IPS DF 4.7 (cell line): ENCODE data around the gene ACACB.
A peak's percentile ranks its signal among the peaks of the same experiment; 100 is the strongest.

ENCODE experiments used
- DNase-seq: peaks from one replicate; pipeline ENCODE4 v3.0.0-alpha.2; 2013; ENCODE audit warnings: low spot score; ENCODE audit errors: extremely low read depth

The ACACB gene

DNA sequence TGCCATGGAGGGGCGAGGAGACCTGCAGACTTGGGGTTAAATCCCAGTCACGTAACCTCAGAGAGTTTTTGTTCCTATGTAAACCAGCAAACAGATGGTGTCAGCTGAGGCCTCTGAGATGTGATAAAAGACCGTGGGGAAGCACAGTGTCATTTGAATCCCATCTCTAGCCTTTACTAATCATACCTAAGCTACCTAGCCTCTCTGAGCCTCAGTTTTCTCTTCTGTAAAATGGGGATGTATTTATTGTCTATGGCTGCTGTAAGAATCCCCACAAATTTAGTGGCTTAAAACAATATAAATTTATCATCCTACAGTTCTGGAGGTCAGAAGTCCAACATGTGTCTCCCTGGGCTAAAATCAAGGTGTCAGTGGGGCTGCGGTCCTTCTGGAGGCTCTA lies 158.8 kb downstream of the ACACB start:
- no peak for DNase-seq

DNA sequence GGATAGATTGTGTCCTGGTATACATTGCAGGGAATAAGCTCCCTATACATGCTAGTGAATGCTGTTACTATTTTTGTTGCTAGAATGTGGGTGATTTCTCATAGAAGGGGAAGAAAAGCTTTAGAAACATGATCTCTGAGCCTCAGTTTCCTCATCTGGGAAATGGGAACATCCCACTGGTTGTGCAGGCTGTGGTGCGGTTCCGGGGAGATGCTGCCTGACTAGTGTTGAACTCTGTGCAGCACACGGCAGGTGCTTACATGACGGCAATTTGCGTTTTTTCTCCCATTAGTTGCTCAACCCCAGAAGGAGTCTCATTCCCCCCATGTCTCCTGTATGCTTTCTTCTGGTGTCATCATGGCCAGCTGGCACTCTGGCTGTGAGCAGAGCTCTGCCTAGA lies 159.8 kb downstream of the ACACB start:
- DNase-seq, result no peak

DNA sequence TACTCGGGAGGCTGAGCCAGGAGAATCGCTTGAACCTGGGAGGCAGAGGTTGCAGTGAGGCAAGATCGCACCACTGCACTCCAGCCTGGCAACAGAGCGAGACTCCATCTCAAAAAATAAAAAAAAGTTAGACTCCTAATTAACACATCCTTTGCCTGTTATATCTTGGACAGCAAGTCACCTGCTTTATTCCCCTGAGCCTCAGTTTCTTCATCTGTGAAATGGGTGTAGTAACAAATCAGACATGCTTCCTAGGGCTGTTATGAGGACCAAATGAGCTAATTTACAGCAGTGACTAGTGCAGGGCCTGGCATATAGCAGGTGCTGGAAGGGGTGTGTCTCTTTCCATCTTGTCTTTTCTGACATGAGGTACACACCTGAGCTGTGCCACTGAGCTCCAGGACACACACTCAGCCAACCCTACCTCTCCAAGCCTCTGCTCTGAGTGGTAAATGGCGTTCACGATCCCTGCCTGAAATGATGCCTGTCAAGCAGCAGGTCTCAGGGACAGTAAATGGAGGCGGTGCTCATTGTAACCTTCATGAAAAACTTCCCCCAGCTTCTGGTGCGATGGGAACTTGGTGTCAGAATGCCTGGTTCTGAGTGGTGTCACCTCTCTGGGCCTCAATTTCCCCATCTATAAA lies 161.0 kb downstream of the ACACB start:
- DNase-seq, result no peak

DNA sequence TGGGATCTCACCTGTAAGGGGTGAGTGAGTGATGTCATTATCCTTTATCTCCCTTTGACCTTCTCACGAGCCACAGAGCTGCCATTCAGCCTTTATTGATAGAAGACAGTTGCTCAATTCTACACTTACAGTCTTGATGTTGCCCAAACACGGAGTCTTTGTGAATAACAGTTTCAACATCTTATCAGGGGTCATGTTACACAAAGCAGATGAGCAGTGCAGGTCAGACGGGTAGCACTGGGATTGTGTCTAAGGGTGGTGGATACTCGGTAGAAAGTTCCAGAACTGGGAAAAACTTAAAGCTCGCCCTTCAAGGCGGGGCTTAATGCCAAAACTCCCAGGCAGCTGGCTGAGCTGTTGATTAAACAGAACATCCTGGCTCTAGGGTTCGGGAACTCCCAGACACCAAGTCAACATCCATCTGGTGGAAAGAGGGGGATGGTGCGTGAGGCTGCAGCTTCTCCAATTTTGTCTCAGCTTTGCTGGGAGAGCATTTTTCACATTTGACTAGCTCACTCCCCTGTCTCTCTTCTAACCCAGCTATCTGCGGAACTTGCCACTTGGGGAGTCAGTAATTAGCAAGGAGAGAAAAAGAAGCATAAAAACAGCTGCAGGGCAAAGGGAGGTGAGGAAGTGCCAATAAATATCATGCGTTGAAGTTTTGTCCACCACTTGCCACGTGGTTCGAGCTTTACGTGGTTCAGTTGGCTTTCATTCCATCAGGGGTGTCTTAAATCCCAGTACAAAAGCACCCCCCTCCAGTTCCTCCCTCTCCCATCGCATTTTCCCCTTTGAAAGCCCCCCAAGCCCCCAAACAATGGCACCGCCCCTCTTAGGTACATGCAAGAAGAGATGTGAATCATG lies 161.7 kb downstream of the ACACB start:
- no peak for DNase-seq

DNA sequence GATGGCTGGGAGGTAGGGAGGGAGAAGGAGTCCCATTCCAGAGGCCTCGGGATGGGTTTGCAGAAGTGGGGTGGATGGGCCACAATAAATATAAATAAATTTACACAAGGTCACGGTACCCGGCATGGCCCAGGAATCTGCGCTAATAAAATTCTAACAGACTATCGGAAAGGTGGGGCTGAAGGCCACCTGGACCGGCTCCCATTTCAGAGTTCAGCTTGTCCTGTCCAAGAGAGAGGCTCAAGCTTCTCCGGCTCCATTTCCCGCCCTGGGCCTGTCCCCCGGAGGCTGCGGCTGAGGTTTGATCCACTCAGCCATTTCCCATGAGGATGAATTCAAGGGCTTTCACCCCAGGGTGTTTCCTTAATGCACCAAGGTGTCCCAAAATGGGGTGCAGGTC lies 162.5 kb downstream of the ACACB start:
- DNase-seq, result no peak

DNA sequence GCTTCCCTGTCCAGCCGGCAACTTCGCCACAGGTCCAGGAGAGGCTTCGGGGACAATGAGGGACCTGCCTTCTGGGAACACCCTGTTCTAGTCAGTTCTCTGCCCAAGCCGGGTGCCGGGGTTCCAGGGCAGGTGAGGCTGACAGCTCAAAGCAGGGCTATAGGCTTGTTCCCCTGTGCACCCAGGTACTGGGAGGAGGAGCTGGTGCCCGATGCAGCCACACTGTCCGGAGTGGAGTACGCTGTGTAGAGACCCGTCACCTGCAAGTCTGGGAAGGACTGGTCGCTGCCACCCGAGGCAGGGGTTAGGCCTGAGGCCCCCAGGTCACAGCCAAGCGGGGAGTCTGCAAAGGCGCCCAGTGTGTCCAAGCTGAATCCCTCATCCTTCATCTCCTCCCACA lies 163.1 kb downstream of the ACACB start:
- no peak for DNase-seq

DNA sequence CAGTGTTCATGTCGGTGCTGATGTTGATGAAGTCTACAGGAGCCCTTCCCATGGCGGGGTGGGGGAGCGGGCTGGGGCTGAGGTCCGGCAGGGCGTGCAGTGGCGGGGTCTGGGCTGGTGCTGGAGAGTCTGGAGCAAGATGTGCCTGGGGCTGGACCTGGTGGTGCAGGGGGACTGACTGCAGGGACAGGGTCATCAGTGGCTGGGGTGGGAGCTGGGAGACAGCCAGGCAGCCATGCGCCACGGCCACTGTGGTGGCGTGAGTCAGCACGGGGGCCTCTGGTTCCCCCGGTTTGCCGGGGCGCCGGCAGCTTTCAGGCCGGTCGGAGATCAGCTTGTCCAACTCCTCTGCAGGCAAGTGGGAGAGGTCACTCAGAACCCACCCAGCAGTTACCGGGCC lies 165.1 kb downstream of the ACACB start:
- no peak for DNase-seq

DNA sequence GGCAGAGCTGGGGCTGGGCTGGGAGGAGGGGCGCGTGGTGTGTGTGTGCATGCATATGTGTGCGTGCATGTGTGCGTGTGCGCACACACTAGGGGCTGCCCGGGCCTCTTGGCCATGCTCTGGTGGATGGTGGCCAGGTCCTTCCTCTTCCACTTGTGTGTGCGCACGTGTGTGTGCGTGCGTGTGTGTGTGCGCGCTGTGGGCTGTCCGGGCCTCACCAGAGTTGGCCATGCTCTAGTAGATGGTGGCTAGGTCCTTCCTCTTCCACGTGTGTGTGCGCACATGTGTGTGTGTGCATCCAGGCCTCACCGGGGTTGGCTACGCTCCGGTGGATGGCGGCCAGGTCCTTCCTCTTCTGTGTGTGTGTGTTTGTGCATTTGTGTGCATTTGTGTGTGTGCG lies 168.0 kb downstream of the ACACB start:
- DNase-seq, result no peak

DNA sequence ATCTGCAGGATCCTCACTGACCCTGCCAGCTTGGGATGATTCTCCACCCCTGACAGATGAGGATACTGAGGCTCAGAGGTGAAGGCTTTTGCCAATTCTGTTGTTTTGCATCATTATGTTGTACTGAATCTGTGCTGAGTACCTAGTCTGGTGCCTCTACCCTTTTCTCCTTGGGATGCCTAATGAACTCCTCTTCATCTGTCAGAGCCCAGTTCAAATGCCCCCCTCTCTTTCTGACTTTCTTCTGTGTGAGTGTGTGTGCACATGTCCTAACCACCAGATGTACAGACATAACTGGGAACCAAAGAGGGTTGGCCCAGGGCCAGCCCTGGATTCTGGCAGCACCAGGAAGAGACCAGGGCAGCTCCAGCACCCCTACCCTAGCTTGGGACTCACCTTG lies 169.9 kb downstream of the ACACB start:
- DNase-seq, result no peak

DNA sequence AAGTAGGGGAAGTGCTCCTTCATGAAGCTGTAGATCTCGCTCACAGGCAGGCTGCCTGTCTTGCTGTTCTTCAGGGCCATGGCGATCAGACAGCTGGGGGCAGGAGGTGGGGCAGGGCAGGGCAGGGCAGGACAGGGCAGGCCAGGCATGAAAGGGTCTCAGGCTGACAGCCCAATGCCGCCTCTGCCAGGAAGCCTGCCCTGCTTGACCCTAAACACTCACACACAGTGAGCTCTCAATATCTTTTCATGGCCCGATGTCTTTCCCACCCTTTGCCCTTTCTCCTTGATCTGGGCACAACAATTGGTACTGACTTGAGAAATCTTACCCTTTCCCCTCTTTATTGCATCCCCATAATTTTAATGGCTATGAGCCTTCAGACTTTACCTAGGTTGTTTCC lies 170.3 kb downstream of the ACACB start:
- DNase-seq, result no peak

DNA sequence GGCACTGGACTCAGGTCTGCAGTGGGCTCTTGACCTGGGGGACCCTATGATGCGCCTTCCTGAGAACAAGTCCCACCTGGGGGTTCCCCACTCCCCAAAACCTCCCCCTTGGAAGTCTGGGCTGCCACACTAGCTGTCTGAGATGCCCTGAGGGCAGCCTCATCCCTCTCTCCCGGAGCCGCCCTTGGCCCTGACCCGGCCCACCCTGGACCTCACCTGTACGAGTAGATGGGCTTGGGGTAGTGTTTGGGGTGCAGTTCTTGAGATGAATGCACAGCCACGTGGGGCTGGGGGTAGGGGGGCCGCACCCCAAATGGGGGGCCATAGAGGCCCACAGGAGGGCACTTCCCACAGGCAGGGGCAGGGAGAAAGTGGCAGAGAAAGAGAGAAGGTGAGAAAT lies 170.8 kb downstream of the ACACB start:
- no peak for DNase-seq

DNA sequence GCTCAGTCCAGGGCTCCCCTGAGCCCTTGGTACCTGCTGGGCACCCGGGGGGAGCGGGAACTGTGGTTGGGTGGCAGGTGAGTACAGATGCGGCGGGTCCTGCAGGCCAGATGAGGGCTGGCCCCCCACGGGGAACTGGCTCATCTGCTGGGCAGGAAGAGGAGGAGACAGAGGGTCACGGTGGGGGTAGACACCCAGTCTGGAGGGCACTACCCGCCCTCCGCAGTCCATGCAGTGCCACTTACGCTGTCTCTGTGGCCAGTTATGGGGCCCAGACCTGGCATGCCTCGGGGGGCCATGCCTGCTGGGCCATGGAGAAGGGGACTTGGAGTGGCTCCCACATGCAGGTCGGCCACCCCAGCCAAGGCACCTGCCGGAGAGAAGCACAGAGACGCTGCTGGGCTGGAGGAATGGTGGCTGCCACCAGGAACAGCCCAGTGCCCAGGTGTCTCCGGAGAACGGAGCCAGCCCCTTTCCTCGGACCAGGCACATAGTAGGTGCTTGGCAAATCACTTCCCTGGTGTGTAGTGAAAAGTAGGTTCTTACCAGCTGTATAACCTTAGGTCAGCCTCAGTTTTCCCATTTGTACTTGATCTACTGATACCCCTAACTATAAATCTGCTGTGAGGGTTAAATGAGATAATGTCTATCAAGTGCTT lies 171.6 kb downstream of the ACACB start:
- no peak for DNase-seq

DNA sequence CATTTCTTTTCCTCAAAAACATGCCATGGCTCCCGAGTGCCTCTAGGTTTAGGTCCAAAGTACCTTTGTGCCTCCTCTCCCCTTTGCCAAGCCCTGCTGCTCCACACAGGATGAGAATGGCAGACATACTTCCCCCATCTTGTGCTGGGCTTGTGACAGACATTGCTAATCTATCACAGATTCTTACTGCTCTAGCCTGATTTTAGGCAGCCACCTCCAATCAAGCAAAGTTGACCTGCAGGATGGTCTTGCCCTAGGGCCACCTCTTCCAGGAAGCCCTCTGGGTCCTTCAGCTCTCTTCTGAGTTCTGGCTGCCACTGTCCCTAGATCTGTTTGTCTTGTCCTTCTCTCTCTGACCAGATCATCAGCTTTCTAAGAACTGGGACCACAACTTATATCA lies 172.2 kb downstream of the ACACB start:
- no peak for DNase-seq

DNA sequence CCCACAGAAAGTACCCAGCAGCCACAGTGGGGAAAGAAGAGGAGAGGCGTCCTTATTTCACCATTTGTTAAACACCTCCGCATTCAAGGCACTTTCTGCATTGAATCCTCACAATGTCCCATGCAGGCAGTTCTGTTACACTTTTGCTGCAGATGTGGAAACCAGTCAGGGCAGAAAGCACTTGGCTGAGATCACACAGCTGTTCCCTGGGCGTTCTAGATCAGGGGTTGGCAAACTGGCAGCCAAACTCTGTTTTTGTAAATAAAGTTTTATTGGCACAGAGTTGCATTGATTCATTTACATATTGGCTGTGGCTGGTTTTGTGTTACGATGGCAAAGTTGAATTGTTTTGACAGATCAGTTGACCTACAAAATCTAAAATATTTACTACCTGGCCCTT lies 172.6 kb downstream of the ACACB start:
- DNase-seq, result no peak

DNA sequence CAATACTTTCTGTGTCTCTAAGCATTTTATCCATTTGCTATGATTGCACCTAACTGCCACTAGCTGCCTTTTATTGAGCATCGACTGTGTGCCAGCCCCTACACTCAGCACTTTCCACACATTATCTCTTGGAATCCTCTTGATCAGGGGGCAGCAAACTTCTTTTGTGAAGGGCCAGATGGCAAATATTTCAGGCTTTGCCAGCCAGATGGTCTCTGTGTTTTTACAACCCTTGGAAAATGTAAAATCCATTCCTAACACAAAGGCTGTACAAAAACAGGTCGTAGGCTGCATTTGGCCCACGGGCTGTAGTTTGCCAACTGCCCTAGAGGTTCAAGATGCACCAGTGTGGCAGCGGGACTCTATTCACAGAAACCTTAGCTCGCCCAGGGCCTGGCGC lies 173.2 kb downstream of the ACACB start:
- DNase-seq, result no peak

DNA sequence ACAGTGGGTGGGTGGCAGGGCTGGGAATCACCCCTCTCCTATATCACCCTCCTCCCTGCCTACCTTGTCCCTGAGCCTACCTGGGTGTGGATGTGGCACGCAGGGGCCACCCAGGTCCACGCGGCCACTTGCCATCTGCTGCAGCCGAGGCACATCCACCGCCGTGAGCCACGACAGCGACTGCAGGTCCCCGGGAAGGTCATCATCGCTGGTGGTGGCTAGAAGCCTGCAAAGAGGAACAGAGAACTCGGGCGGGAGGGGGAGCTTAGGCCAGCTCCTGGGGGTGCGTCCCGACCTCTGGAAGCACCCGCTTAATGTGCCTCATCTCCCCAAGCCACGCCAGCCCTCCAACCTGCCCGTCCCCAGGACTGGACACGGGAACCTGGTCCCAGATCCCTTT lies 173.7 kb downstream of the ACACB start:
- DNase-seq, result no peak

DNA sequence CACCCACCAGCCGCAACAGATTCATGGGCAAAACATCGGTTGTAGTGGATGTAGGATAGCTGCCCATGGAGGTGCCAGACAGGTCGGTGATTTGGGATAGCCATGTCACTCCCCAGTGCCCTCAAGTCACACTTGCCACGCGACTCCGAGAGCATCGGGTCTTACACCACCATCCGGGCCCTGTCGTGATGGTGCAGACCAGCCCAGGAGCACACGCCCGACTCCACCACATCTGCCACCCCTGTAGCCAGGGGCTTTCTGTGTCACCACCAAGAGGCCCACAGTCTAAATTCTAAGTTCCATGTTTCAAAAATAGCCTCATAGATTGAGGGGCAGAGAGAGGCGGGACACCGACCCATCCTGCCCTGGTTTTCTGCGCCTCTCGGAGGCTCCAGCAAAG lies 174.7 kb downstream of the ACACB start:
- no peak for DNase-seq

DNA sequence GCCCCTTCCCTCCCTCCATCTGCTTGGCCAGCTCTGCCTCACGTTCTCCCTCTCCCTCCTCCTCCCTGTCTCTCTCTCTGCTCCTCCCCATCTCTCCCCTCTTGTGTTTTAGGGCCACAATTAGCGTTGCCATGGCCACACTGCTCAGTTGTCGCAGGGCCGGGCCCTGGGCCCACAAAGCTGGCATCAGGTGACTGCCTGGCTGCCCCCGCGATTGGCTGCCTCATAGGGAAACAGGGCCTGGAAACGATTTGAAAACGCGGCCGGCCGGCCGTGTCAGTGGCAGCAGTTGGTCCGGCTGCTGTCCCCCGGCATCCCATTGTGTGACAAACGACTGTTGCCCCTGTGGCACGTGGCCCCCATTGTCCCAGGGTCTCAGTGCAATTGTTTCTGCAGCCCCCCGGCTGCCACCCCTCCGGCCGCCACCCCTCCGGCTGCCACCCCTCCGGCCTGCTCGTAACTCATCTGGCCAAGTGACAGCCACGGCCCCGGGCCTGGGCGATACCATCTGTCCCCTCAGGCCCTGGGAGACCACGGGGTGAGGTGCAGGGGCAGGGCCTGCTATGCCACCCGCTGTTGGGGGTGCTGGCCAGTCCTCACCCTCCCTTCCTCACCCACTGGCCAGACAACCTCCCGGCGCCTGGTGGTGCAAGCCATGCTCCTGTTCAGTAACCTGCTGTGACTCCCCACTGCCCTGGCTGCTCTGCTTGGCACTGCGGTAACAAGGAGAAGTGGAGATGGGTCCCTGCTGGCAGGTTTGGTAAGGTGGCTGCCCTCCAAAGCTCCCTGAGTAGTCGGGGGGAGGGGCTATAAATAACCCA lies 175.3 kb downstream of the ACACB start:
- peak; percentile 87 for DNase-seq

DNA sequence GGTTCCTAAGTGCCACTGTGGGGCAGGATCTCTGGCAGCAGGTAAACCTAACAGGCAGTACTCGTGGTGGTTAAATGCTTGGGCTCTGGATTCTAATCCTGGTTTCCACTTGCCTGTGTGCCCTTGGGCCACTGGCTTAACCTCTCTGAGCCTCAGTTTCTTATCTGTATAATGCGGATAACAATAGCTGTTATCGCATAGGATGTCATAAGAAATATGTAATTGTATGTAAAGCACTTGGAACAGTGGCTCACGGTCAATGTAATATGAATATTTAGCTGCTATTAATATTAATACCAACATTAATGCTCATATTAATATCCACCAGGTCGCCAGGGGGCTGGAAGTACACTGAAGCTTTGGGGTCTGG lies 175.9 kb downstream of the ACACB start:
- no peak for DNase-seq

DNA sequence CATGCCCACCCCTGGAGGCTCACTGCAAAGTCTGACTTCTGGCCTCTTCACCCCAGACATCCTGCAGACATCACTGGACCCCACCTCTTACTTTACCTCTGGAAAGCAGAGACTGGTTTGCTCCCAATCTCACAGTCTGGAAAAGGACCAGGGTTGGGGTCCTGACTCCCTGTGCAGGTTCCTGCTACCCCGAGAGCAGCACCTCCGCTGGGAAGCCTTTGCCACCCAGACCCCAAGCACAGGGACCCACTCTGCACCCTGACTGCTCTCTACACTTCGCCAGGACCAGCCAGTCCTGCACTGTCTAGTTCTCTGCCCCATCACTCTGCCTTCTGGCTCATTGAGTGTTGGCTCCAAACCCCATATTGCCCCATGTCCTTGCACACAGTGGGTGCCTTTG lies 176.7 kb downstream of the ACACB start:
- DNase-seq, result no peak

DNA sequence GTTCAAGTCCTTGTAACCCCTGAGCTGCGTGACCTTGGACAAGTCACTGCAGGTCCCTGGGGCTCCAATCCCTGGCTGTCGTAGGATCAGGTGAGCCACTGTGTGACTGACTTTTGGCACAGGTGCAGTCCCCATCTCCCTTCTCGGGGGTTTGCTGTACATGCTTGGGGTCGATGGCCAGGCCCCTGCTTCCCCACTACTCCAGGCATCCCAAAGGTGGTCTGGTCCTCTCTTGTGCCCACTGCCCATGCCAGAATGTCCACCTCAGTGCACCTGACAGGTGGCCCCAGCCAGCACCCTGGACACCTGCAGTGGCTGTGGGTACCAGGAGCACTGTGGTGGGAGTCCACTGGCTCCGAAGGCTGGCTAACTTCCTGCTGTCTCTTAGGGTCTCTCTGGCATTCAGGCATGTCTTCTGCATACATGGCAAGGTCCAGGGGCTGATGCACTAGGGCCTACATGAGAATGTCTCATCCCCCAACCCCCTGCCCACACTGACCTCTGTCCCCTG lies 178.0 kb downstream of the ACACB start:
- no peak for DNase-seq
